ENCODE data around the gene DMBT1. TPM values are rescaled to one million over a fixed set of nuclear protein-coding genes. Genes with fewer than 3 reads are reported as not detected.

Gene DMBT1
- total RNA-seq, 4 donors from 2014 or later: 0.15 to 0.62 (median 0.31) TPM

GRCh38 chr10:122565766-122566206, 5.2 kb downstream of the DMBT1 start:
- 4% methylated on average over 12 of the region's 13 CpGs for WGBS
- peaks cover 13% of the 10 kb centered on the region for H3K27me3 ChIP-seq
- TF ChIP-seq EP300 (IDR thresholded peaks at IDR 0.05) (no peak), POLR2AphosphoS5 (IDR thresholded peaks at IDR 0.05) (no peak), CTCF (IDR thresholded peaks at IDR 0.05) (peak; percentile 73 to 86), POLR2A (IDR thresholded peaks at IDR 0.05) (no peak)
- no peak overlapping the region for H3K27ac ChIP-seq
- H3K9me3 ChIP-seq: no peaks in the 10 kb centered on the region
- no peaks in the 10 kb centered on the region for H3K36me3 ChIP-seq
- peak; percentile 83 to 90 for DNase-seq (ENCODE audit: low spot score in 2 of 2)
- peak overlapping the region; percentile 26 for H3K4me3 ChIP-seq
- H3K4me1 ChIP-seq: peaks cover 5% of the 10 kb centered on the region

GRCh38 chr10:122566632-122567031, 6.1 kb downstream of the DMBT1 start:
- no peaks in the 10 kb centered on the region for H3K9me3 ChIP-seq
- TF ChIP-seq POLR2AphosphoS5 (IDR thresholded peaks at IDR 0.05): no peak
- TF ChIP-seq POLR2A (IDR thresholded peaks at IDR 0.05): no peak
- TF ChIP-seq CTCF (IDR thresholded peaks at IDR 0.05): no peak
- TF ChIP-seq EP300 (IDR thresholded peaks at IDR 0.05): no peak
- peaks cover 11% of the 10 kb centered on the region for H3K27me3 ChIP-seq
- H3K4me3 ChIP-seq: no peak overlapping the region
- no peak overlapping the region for H3K27ac ChIP-seq
- DNase-seq (ENCODE audit: low spot score in 2 of 2): no peak
- H3K36me3 ChIP-seq: no peaks in the 10 kb centered on the region
- peaks cover 5% of the 10 kb centered on the region for H3K4me1 ChIP-seq
- WGBS: 97% methylated on average over 1 of the region's 1 CpG

- no peak overlapping the region for H3K4me3 ChIP-seq
- peaks cover 6% of the 10 kb centered on the region for H3K27me3 ChIP-seq
- H3K36me3 ChIP-seq: no peaks in the 10 kb centered on the region
- no peaks in the 10 kb centered on the region for H3K9me3 ChIP-seq
- TF ChIP-seq POLR2AphosphoS5 (IDR thresholded peaks at IDR 0.05) (no peak), EP300 (IDR thresholded peaks at IDR 0.05) (no peak), CTCF (IDR thresholded peaks at IDR 0.05) (peak; percentile 15 to 36), POLR2A (IDR thresholded peaks at IDR 0.05) (no peak)
- no peak for DNase-seq (ENCODE audit: low spot score in 2 of 2)
- H3K4me1 ChIP-seq: peaks cover 5% of the 10 kb centered on the region
- 65% methylated on average over 4 of the region's 5 CpGs for WGBS
- H3K27ac ChIP-seq: no peak overlapping the region
These were observed 6.6 kb downstream of the DMBT1 start for GRCh38 chr10:122567056-122567660.

GRCh38 chr10:122568551-122568950, 8.0 kb downstream of the DMBT1 start:
- peaks cover 4% of the 10 kb centered on the region for H3K27me3 ChIP-seq
- TF ChIP-seq POLR2AphosphoS5 (IDR thresholded peaks at IDR 0.05) (no peak), CTCF (IDR thresholded peaks at IDR 0.05) (no peak), POLR2A (IDR thresholded peaks at IDR 0.05) (no peak), EP300 (IDR thresholded peaks at IDR 0.05) (no peak)
- no peak for DNase-seq (ENCODE audit: low spot score in 2 of 2)
- 92% methylated on average over 6 of the region's 8 CpGs for WGBS
- no peak overlapping the region for H3K4me3 ChIP-seq
- no peaks in the 10 kb centered on the region for H3K36me3 ChIP-seq
- peaks cover 5% of the 10 kb centered on the region for H3K4me1 ChIP-seq
- H3K9me3 ChIP-seq: no peaks in the 10 kb centered on the region
- H3K27ac ChIP-seq: no peak overlapping the region

GRCh38 chr10:122570920-122571319, 10.4 kb downstream of the DMBT1 start:
- H3K9me3 ChIP-seq: no peaks in the 10 kb centered on the region
- H3K27me3 ChIP-seq: peaks cover 4% of the 10 kb centered on the region
- H3K4me1 ChIP-seq: peaks cover 3% of the 10 kb centered on the region
- no peak overlapping the region for H3K4me3 ChIP-seq
- H3K27ac ChIP-seq: no peak overlapping the region
- DNase-seq (ENCODE audit: low spot score in 2 of 2): no peak
- WGBS: 77% methylated on average over 6 of the region's 6 CpGs
- no peak for TF ChIP-seq POLR2A (IDR thresholded peaks at IDR 0.05)
- no peak for TF ChIP-seq CTCF (IDR thresholded peaks at IDR 0.05)
- TF ChIP-seq EP300 (IDR thresholded peaks at IDR 0.05): no peak
- no peak for TF ChIP-seq POLR2AphosphoS5 (IDR thresholded peaks at IDR 0.05)
- H3K36me3 ChIP-seq: no peaks in the 10 kb centered on the region
